ENCODE data around the gene MTAP. TPM values are rescaled to one million over a fixed set of nuclear protein-coding genes. Genes with fewer than 3 reads are reported as not detected.

Gene MTAP
- total RNA-seq, 4 donors from 2014 or later: 3.6 to 65.8 (median 39.4) TPM

DNA sequence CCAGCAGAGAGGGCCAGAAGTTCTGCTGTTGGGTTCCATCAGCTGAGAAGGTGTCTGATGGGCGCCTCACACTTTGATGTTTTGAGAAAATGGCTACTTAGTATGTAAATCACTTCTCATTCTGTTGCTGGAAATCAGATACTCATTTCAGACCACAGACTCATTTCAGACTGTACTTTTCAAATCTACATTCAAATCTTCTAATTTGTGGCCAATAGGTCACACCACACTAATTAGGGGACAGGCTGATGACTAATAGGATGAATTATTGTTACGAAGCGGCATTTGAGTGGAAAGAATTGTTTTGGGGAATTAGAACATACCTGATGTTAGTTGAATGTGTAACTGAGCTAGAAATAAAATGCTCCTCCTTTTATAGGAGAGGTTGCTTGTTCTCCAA, 13.2 kb downstream of the MTAP start:
- TF ChIP-seq POLR2A (IDR thresholded peaks at IDR 0.05) (no peak), CTCF (IDR thresholded peaks at IDR 0.05) (no peak)
- Histone ChIP-seq H3K4me1 (no peaks in the 10 kb centered on the region), H3K27me3 (no peaks in the 10 kb centered on the region), H3K27ac (no peak overlapping the region), H3K36me3 (no peaks in the 10 kb centered on the region), H3K9me3 (no peaks in the 10 kb centered on the region), H3K4me3 (no peak overlapping the region)
- no peak for DNase-seq
- intact Hi-C loops (cut with DNase I; ENCODE audit: low total_unique reads): loop anchor here (10.0 kb wide), 2 partner anchors 429 to 639 kb away; no protein-coding TSS in a partner anchor

- Histone ChIP-seq H3K9me3 (no peaks in the 10 kb centered on the region), H3K27me3 (no peaks in the 10 kb centered on the region), H3K36me3 (no peaks in the 10 kb centered on the region), H3K4me3 (no peak overlapping the region), H3K4me1 (no peaks in the 10 kb centered on the region), H3K27ac (no peak overlapping the region)
- intact Hi-C loops (cut with DNase I; ENCODE audit: low total_unique reads): loop anchor here (10.0 kb wide), 2 partner anchors 428 to 638 kb away; no protein-coding TSS in a partner anchor
- no peak for TF ChIP-seq POLR2A (IDR thresholded peaks at IDR 0.05)
- no peak for DNase-seq
Observed at GRCh38 chr9:21817176-21817575, 14.7 kb downstream of the MTAP start.

- H3K27me3 ChIP-seq: no peaks in the 10 kb centered on the region
- H3K36me3 ChIP-seq: no peaks in the 10 kb centered on the region
- no peak overlapping the region for H3K4me3 ChIP-seq
- intact Hi-C loops (cut with DNase I; ENCODE audit: low total_unique reads): no loop called here
- TF ChIP-seq CTCF (IDR thresholded peaks at IDR 0.05): no peak
- no peak for TF ChIP-seq POLR2A (IDR thresholded peaks at IDR 0.05)
- H3K27ac ChIP-seq: no peak overlapping the region
- no peaks in the 10 kb centered on the region for H3K9me3 ChIP-seq
- DNase-seq: no peak
- no peaks in the 10 kb centered on the region for H3K4me1 ChIP-seq
Observed at GRCh38 chr9:21825637-21826036, 23.2 kb downstream of the MTAP start.

DNA sequence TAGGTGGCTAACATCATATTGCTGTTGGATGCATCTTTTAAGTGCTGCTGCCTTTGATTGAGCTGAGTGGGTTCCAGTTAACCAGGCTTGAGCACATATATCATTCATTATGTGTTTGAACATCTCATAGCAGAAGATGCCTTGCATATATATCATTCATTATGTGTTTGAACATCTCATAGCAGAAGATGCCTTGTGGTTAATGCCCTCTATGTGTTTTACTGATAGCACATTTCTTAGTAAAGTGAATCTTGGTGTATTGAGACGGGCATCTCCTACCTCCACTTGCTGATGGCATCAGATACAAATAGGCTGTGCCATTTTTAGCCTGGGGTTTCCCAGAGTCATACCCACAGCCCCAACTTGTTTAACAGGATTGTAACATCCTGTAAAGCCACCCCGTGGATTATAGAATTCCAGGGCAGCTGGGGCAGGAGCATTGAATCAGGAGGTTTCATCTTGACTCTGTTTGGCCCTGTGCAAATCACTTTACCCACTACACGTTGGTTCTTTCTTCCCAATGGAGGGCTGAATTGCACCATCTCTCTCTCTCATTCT, 26.5 kb downstream of the MTAP start:
- no peak for DNase-seq
- H3K36me3 ChIP-seq: no peaks in the 10 kb centered on the region
- H3K9me3 ChIP-seq: no peaks in the 10 kb centered on the region
- no peaks in the 10 kb centered on the region for H3K27me3 ChIP-seq
- intact Hi-C loops (cut with DNase I; ENCODE audit: low total_unique reads): no loop called here
- no peaks in the 10 kb centered on the region for H3K4me1 ChIP-seq
- TF ChIP-seq CTCF (IDR thresholded peaks at IDR 0.05) (no peak), POLR2A (IDR thresholded peaks at IDR 0.05) (no peak)
- H3K4me3 ChIP-seq: no peak overlapping the region
- no peak overlapping the region for H3K27ac ChIP-seq

- no peak for TF ChIP-seq CTCF (IDR thresholded peaks at IDR 0.05)
- TF ChIP-seq POLR2A (IDR thresholded peaks at IDR 0.05): no peak
- no peaks in the 10 kb centered on the region for H3K36me3 ChIP-seq
- no peaks in the 10 kb centered on the region for H3K27me3 ChIP-seq
- H3K4me3 ChIP-seq: no peak overlapping the region
- H3K27ac ChIP-seq: no peak overlapping the region
- H3K9me3 ChIP-seq: no peaks in the 10 kb centered on the region
- intact Hi-C loops (cut with DNase I; ENCODE audit: low total_unique reads): no loop called here
- DNase-seq: no peak
- no peaks in the 10 kb centered on the region for H3K4me1 ChIP-seq
Observed at GRCh38 chr9:21830589-21830988, 28.2 kb downstream of the MTAP start.
